ENCODE measurements around the gene LRP1. TPM values are rescaled to one million over a fixed set of nuclear protein-coding genes. Genes with fewer than 3 reads are reported as not detected.

The LRP1 gene
- total and polyA plus RNA-seq, 3 experiments from 2014 or later: 0.29 to 2.5 (median 2.3) TPM

- H3K4me3 Mint-ChIP-seq: peak overlapping the region in 3 of 7 donors; percentile 40 to 79 (median 41)
- H3K9me3 ChIP-seq (ENCODE audit: low read length): no peaks in the 10 kb centered on the region
- no peaks in the 10 kb centered on the region for H3K36me3 ChIP-seq (ENCODE audit: insufficient read depth, low read length)
- H3K4me3 ChIP-seq (ENCODE audit: low read length): no peak overlapping the region
- peaks cover 33 to 53% (median 36%) of the 10 kb centered on the region in 3 donors for H3K4me1 Mint-ChIP-seq
- peaks cover 49% of the 10 kb centered on the region for H3K27me3 ChIP-seq (ENCODE audit: insufficient read depth, low read length, poor library complexity, severe bottlenecking)
- H3K27ac ChIP-seq (ENCODE audit: low read depth, low read length): no peak overlapping the region
- no peak for DNase-seq
- ChIA-PET POLR2A (interaction anchor here (0.6 to 2.0 kb wide), 10 partner anchors 12 to 301 kb away, joined by 3 to 13 read pairs (median 5); no protein-coding TSS in a partner anchor), CTCF (interaction anchor here (0.7 to 4.7 kb wide), 24 partner anchors 10 to 577 kb away, joined by 3 to 262 read pairs (median 3); partner anchors contain the start of genes INHBE, LRP1 and SHMT2)
- peaks cover 50 to 53% of the 10 kb centered on the region in 2 donors for H3K27me3 Mint-ChIP-seq
- H3K36me3 Mint-ChIP-seq: no peaks in the 10 kb centered on the region
- peaks cover 0 to 1% (median 0%) of the 10 kb centered on the region in 5 donors for H3K9me3 Mint-ChIP-seq
- peak overlapping the region in 6 of 8 donors; percentile 31 to 91 (median 61) for H3K27ac Mint-ChIP-seq
- peaks cover 36% of the 10 kb centered on the region for H3K4me1 ChIP-seq (ENCODE audit: insufficient read depth, low read length)
Measured at GRCh38 chr12:57213763-57214397, 85.6 kb downstream of the LRP1 start.

- Histone ChIP-seq H3K9me3 (ENCODE audit: low read length) (no peaks in the 10 kb centered on the region), H3K4me3 (ENCODE audit: low read length) (no peak overlapping the region), H3K4me1 (ENCODE audit: insufficient read depth, low read length) (peaks cover 36% of the 10 kb centered on the region), H3K27ac (ENCODE audit: low read depth, low read length) (no peak overlapping the region), H3K27me3 (ENCODE audit: insufficient read depth, low read length, poor library complexity, severe bottlenecking) (peaks cover 54% of the 10 kb centered on the region), H3K36me3 (ENCODE audit: insufficient read depth, low read length) (no peaks in the 10 kb centered on the region)
- Mint-ChIP-seq H3K36me3 (no peaks in the 10 kb centered on the region), H3K27me3 (peaks cover 54 to 56% of the 10 kb centered on the region in 2 donors), H3K9me3 (peaks cover 0 to 1% (median 0%) of the 10 kb centered on the region in 5 donors), H3K4me1 (peaks cover 33 to 53% (median 36%) of the 10 kb centered on the region in 3 donors), H3K4me3 (peak overlapping the region in 5 of 7 donors; percentile 37 to 79 (median 58)), H3K27ac (peak overlapping the region in 5 of 8 donors; percentile 31 to 91 (median 63))
- ChIA-PET CTCF (interaction anchor here (0.7 to 4.7 kb wide), 22 partner anchors 9 to 260 kb away, joined by 3 to 262 read pairs (median 4); partner anchors contain the start of genes INHBE, LRP1 and SHMT2), POLR2A (interaction anchor here (0.7 to 2.0 kb wide), 5 partner anchors 11 to 28 kb away, joined by 3 to 13 read pairs (median 5); no protein-coding TSS in a partner anchor)
- DNase-seq: peak; percentile 55 to 77 (median 57)
Measured at GRCh38 chr12:57214398-57214781, 86.1 kb downstream of the LRP1 start.

GRCh38 chr12:57215065-57215464 is 86.8 kb downstream of the LRP1 start:
- H3K36me3 ChIP-seq (ENCODE audit: insufficient read depth, low read length): no peaks in the 10 kb centered on the region
- peaks cover 60% of the 10 kb centered on the region for H3K27me3 ChIP-seq (ENCODE audit: insufficient read depth, low read length, poor library complexity, severe bottlenecking)
- Mint-ChIP-seq H3K4me1 (peaks cover 36 to 57% (median 36%) of the 10 kb centered on the region in 3 donors), H3K27me3 (peaks cover 59 to 61% of the 10 kb centered on the region in 2 donors), H3K27ac (peak overlapping the region in 4 of 8 donors; percentile 44 to 92 (median 76)), H3K36me3 (no peaks in the 10 kb centered on the region), H3K9me3 (peaks cover 0 to 1% (median 0%) of the 10 kb centered on the region in 5 donors), H3K4me3 (peak overlapping the region; percentile 22 to 85 (median 56))
- ChIA-PET POLR2A (interaction anchor here (1.1 to 1.3 kb wide), 2 partner anchors 10 to 24 kb away, joined by 3 to 4 read pairs; no protein-coding TSS in a partner anchor), CTCF (interaction anchor here (0.6 to 4.7 kb wide), 13 partner anchors 9 to 462 kb away, joined by 3 to 262 read pairs (median 4); partner anchors contain the start of genes SHMT2 and STAC3)
- no peak for DNase-seq
- no peaks in the 10 kb centered on the region for H3K9me3 ChIP-seq (ENCODE audit: low read length)
- H3K4me1 ChIP-seq (ENCODE audit: insufficient read depth, low read length): peaks cover 36% of the 10 kb centered on the region
- no peak overlapping the region for H3K27ac ChIP-seq (ENCODE audit: low read depth, low read length)
- no peak overlapping the region for H3K4me3 ChIP-seq (ENCODE audit: low read length)

GRCh38 chr12:57215668-57216013 is 87.4 kb downstream of the LRP1 start:
- ChIA-PET CTCF (interaction anchor here (3.2 to 4.7 kb wide), 3 partner anchors 11 to 27 kb away, joined by 28 to 262 read pairs (median 48); partner anchors contain the start of gene SHMT2), POLR2A (interaction anchor here (1.1 kb wide), 1 partner anchor 23 kb away, joined by 4 read pairs; no protein-coding TSS in a partner anchor)
- Histone ChIP-seq H3K9me3 (ENCODE audit: low read length) (no peaks in the 10 kb centered on the region), H3K27me3 (ENCODE audit: insufficient read depth, low read length, poor library complexity, severe bottlenecking) (peaks cover 64% of the 10 kb centered on the region), H3K36me3 (ENCODE audit: insufficient read depth, low read length) (no peaks in the 10 kb centered on the region), H3K27ac (ENCODE audit: low read depth, low read length) (no peak overlapping the region), H3K4me3 (ENCODE audit: low read length) (peak overlapping the region; percentile 7), H3K4me1 (ENCODE audit: insufficient read depth, low read length) (peaks cover 36% of the 10 kb centered on the region)
- H3K4me1 Mint-ChIP-seq: peaks cover 37 to 59% (median 38%) of the 10 kb centered on the region in 3 donors
- peaks cover 62 to 64% of the 10 kb centered on the region in 2 donors for H3K27me3 Mint-ChIP-seq
- DNase-seq: peak in 4 of 5 donors; percentile 19 to 67 (median 41)
- H3K9me3 Mint-ChIP-seq: peaks cover 0 to 1% (median 0%) of the 10 kb centered on the region in 5 donors
- H3K36me3 Mint-ChIP-seq: no peaks in the 10 kb centered on the region
- H3K4me3 Mint-ChIP-seq: peak overlapping the region; percentile 32 to 85 (median 75)
- peak overlapping the region in 7 of 8 donors; percentile 44 to 92 (median 78) for H3K27ac Mint-ChIP-seq

- Histone ChIP-seq H3K27me3 (ENCODE audit: insufficient read depth, low read length, poor library complexity, severe bottlenecking) (peaks cover 70% of the 10 kb centered on the region), H3K4me1 (ENCODE audit: insufficient read depth, low read length) (peaks cover 36% of the 10 kb centered on the region), H3K9me3 (ENCODE audit: low read length) (no peaks in the 10 kb centered on the region), H3K36me3 (ENCODE audit: insufficient read depth, low read length) (no peaks in the 10 kb centered on the region), H3K27ac (ENCODE audit: low read depth, low read length) (no peak within 1 kb of the TSS), H3K4me3 (ENCODE audit: low read length) (peak within 1 kb of the TSS; percentile 7)
- DNase-seq: peak in 4 of 5 donors; percentile 32 to 74 (median 54)
- Mint-ChIP-seq H3K4me1 (peaks cover 39 to 65% (median 43%) of the 10 kb centered on the region in 3 donors), H3K9me3 (peaks cover 0 to 1% (median 0%) of the 10 kb centered on the region in 5 donors), H3K4me3 (peak within 1 kb of the TSS; percentile 50 to 89 (median 85)), H3K27me3 (peaks cover 68 to 70% of the 10 kb centered on the region in 2 donors), H3K27ac (peak within 1 kb of the TSS in 7 of 8 donors; percentile 62 to 99 (median 79)), H3K36me3 (no peaks in the 10 kb centered on the region)
- ChIA-PET CTCF (interaction anchor here (2.1 to 4.7 kb wide), 7 partner anchors 11 to 27 kb away, joined by 9 to 262 read pairs (median 16); partner anchors contain the start of gene SHMT2), POLR2A (interaction anchor here (1.0 to 1.1 kb wide), 2 partner anchors 23 kb away, joined by 3 to 4 read pairs; no protein-coding TSS in a partner anchor)
Measured at GRCh38 chr12:57216014-57216911, 88.0 kb downstream of the LRP1 start, which contains the start of gene NXPH4. Gene NXPH4, plus strand, starts transcription at chr12:57216794. Its CDS starts 176 bp downstream, at chr12:57216970.

GRCh38 chr12:57216921-57217879 is 88.9 kb downstream of the LRP1 start:
- ChIA-PET POLR2A (interaction anchor here (1.0 to 1.2 kb wide), 2 partner anchors 22 to 26 kb away, joined by 3 read pairs; no protein-coding TSS in a partner anchor), CTCF (interaction anchor here (1.6 to 3.6 kb wide), 5 partner anchors 13 to 27 kb away, joined by 5 to 16 read pairs (median 9); partner anchors contain the start of gene SHMT2)
- Histone ChIP-seq H3K27me3 (ENCODE audit: insufficient read depth, low read length, poor library complexity, severe bottlenecking) (peaks cover 79% of the 10 kb centered on the region), H3K27ac (ENCODE audit: low read depth, low read length) (no peak overlapping the region), H3K4me1 (ENCODE audit: insufficient read depth, low read length) (peaks cover 41% of the 10 kb centered on the region), H3K36me3 (ENCODE audit: insufficient read depth, low read length) (no peaks in the 10 kb centered on the region), H3K4me3 (ENCODE audit: low read length) (no peak overlapping the region), H3K9me3 (ENCODE audit: low read length) (no peaks in the 10 kb centered on the region)
- H3K36me3 Mint-ChIP-seq: no peaks in the 10 kb centered on the region
- H3K27me3 Mint-ChIP-seq: peaks cover 75 to 79% of the 10 kb centered on the region in 2 donors
- peak overlapping the region; percentile 50 to 89 (median 83) for H3K4me3 Mint-ChIP-seq
- H3K9me3 Mint-ChIP-seq: peaks cover 0 to 1% (median 0%) of the 10 kb centered on the region in 5 donors
- DNase-seq: peak; percentile 22 to 78 (median 57)
- peaks cover 45 to 74% (median 50%) of the 10 kb centered on the region in 3 donors for H3K4me1 Mint-ChIP-seq
- H3K27ac Mint-ChIP-seq: peak overlapping the region in 7 of 8 donors; percentile 62 to 99 (median 71)

Measured in CD8-positive, alpha-beta memory T cell (primary cell).